Activated CD8-positive, alpha-beta memory T cell treated with anti-CD3 and anti-CD28 coated beads for 36 hours (primary cell): ENCODE measurements around the gene BCAT1. TPM values are rescaled to one million over a fixed set of nuclear protein-coding genes. Genes with fewer than 3 reads are reported as not detected.

Experiments
- CTCF ChIA-PET: fragments of 350-600 bp; sonication (Branson Sonifier 250); formaldehyde crosslinking; loops from one replicate; lab custom pipeline; 2021; ENCODE audit warnings: antibody characterized with exemption; lab: Charles Lee
- POLR2A ChIA-PET: fragments of 350-600 bp; sonication (Branson Sonifier 250); formaldehyde crosslinking; loops from one replicate; lab custom pipeline; 2021; ENCODE audit warnings: antibody characterized with exemption; lab: Charles Lee
- total RNA-seq, 2 experiments: library from RNA; stranded (reverse); gene quantifications; one replicate each; pipeline ENCODE4 v1.2.3, GENCODE V29; 2021

BCAT1 gene
- total RNA-seq, 2 experiments from 2014 or later: 49.3 to 49.4 TPM

- ChIA-PET POLR2A (interaction anchor here (0.6 kb wide), 1 partner anchor 72 kb away, joined by 3 read pairs; no protein-coding TSS in a partner anchor), CTCF (interaction anchor here (1.2 kb wide), 1 partner anchor 30 kb away, joined by 3 read pairs; no protein-coding TSS in a partner anchor)
Measured at GRCh38 chr12:24803430-24804245, 145.3 kb downstream of the BCAT1 start.

- CTCF ChIA-PET: no interaction called here
- POLR2A ChIA-PET: no interaction called here
Measured at GRCh38 chr12:24798335-24798734, 150.6 kb downstream of the BCAT1 start.

- POLR2A ChIA-PET: no interaction called here
- CTCF ChIA-PET: no interaction called here
Measured at GRCh38 chr12:24797901-24798300, 151.0 kb downstream of the BCAT1 start.

GRCh38 chr12:24796876-24797275, 152.0 kb downstream of the BCAT1 start:
- POLR2A ChIA-PET: no interaction called here
- CTCF ChIA-PET: no interaction called here

- ChIA-PET CTCF (interaction anchor here (1.1 kb wide), 1 partner anchor 9 kb away, joined by 4 read pairs; no protein-coding TSS in a partner anchor), POLR2A (interaction anchor here (0.9 kb wide), 1 partner anchor 76 kb away, joined by 3 read pairs; no protein-coding TSS in a partner anchor)
Measured at GRCh38 chr12:24795699-24796347, 153.1 kb downstream of the BCAT1 start.

- ChIA-PET POLR2A (no interaction called here), CTCF (interaction anchor here (1.2 kb wide), 1 partner anchor 13 kb away, joined by 3 read pairs; no protein-coding TSS in a partner anchor)
Measured at GRCh38 chr12:24791622-24792021, 157.3 kb downstream of the BCAT1 start.

- ChIA-PET POLR2A (no interaction called here), CTCF (no interaction called here)
Measured at GRCh38 chr12:24788886-24789285, 160.0 kb downstream of the BCAT1 start.

GRCh38 chr12:24780697-24781368, 168.1 kb downstream of the BCAT1 start:
- POLR2A ChIA-PET: no interaction called here
- CTCF ChIA-PET: interaction anchor here (0.6 kb wide), 1 partner anchor 627 kb away, joined by 3 read pairs; no protein-coding TSS in a partner anchor

GRCh38 chr12:24778486-24779304, 170.2 kb downstream of the BCAT1 start:
- CTCF ChIA-PET: interaction anchor here (0.8 to 1.4 kb wide), 3 partner anchors 13 to 46 kb away, joined by 3 to 4 read pairs (median 3); no protein-coding TSS in a partner anchor

GRCh38 chr12:24777359-24777758, 171.5 kb downstream of the BCAT1 start:
- CTCF ChIA-PET: no interaction called here
- POLR2A ChIA-PET: no interaction called here

More at GRCh38 chr12:24778486-24779304, 170.2 kb downstream of the BCAT1 start:
- POLR2A ChIA-PET: no interaction called here

- CTCF ChIA-PET: no interaction called here
Measured at GRCh38 chr12:24776861-24777260, 172.0 kb downstream of the BCAT1 start.

GRCh38 chr12:24775073-24775472, 173.8 kb downstream of the BCAT1 start:
- ChIA-PET CTCF (no interaction called here), POLR2A (no interaction called here)

More at GRCh38 chr12:24776861-24777260, 172.0 kb downstream of the BCAT1 start:
- POLR2A ChIA-PET: no interaction called here

- ChIA-PET POLR2A (no interaction called here), CTCF (no interaction called here)
Measured at GRCh38 chr12:24773996-24774395, 174.9 kb downstream of the BCAT1 start.

- POLR2A ChIA-PET: no interaction called here
- CTCF ChIA-PET: no interaction called here
Measured at GRCh38 chr12:24772813-24773212, 176.1 kb downstream of the BCAT1 start.

GRCh38 chr12:24770821-24771220, 178.1 kb downstream of the BCAT1 start:
- ChIA-PET POLR2A (no interaction called here), CTCF (no interaction called here)

GRCh38 chr12:24770334-24770733, 178.6 kb downstream of the BCAT1 start:
- POLR2A ChIA-PET: no interaction called here
- CTCF ChIA-PET: no interaction called here

GRCh38 chr12:24769682-24770081, 179.2 kb downstream of the BCAT1 start:
- POLR2A ChIA-PET: no interaction called here
- CTCF ChIA-PET: no interaction called here

- ChIA-PET POLR2A (interaction anchor here (1.2 kb wide), 1 partner anchor 71 kb away, joined by 3 read pairs; no protein-coding TSS in a partner anchor), CTCF (no interaction called here)
Measured at GRCh38 chr12:24768415-24768814, 180.5 kb downstream of the BCAT1 start.

GRCh38 chr12:24767016-24767415, 181.9 kb downstream of the BCAT1 start:
- CTCF ChIA-PET: no interaction called here
- POLR2A ChIA-PET: interaction anchor here (1.2 kb wide), 1 partner anchor 73 kb away, joined by 3 read pairs; no protein-coding TSS in a partner anchor
